Adipose tissue (tissue), 3 donors: ENCODE measurements around the gene FRAT1. TPM values are rescaled to one million over a fixed set of nuclear protein-coding genes. Genes with fewer than 3 reads are reported as not detected.
"Not testable (repeated sequence)": the region's sequence is repeated elsewhere in the genome, so short reads cannot be mapped to it uniquely, and the experiment has no call there.

Experiments
- H3K27ac ChIP-seq: one replicate; pipeline ENCODE4 v1.5.1; 2013; ENCODE audit warnings: low read depth, low read length
- WGBS, 3 donors: extraction: QIAGEN DNeasy Blood & Tissue Kit; methylation state at CpG; one replicate each; pipeline ENCODE4 v1.1.7; 2013; 5-methylcytosine and 5-hydroxymethylcytosine counted together
- polyA plus RNA-seq, 3 donors: library from polyadenylated mRNA; stranded (reverse); fragments of 200-250 nt; gene quantifications; one replicate each; pipeline ENCODE4 v1.2.3, GENCODE V29; 2013
- donor health status: healthy with polysubstance abuse.
- donor health status: Bipolar disorder and iron deficiency.
- donor health status: healthy.

FRAT1 gene
- polyA plus RNA-seq, 3 donors, result 2.5 to 2.9 (median 2.7) TPM

GRCh38 chr10:97331153-97331703, 12.2 kb downstream of the FRAT1 start:
- 66 to 73% (median 73%) methylated on average over 6 of the region's 6 CpGs for WGBS, 3 donors
- H3K27ac ChIP-seq, result no peak overlapping the region

- WGBS, 3 donors, result 11 to 17% (median 12%) methylated on average over 18 of the region's 18 CpGs
- H3K27ac ChIP-seq, result peak overlapping the region; percentile 11
These were observed 13.7 kb downstream of the FRAT1 start for GRCh38 chr10:97332591-97333350.

- peak overlapping the region; percentile 11 for H3K27ac ChIP-seq
- 1 to 3% (median 1%) methylated on average over 7 of the region's 7 CpGs for WGBS, 3 donors
These were observed 14.2 kb downstream of the FRAT1 start for GRCh38 chr10:97333351-97333600.

GRCh38 chr10:97333601-97334369, 14.7 kb downstream of the FRAT1 start:
- peak overlapping the region; percentile 11 for H3K27ac ChIP-seq
- 0 to 1% (median 1%) methylated on average over 75 to 89 of the region's 89 CpGs for WGBS, 3 donors

- peak within 1 kb of the TSS; percentile 38 for H3K27ac ChIP-seq
- 0% methylated on average over 77 to 102 of the region's 103 CpGs for WGBS, 3 donors
These were observed 15.5 kb downstream of the FRAT1 start, which contains the start of gene FRAT2 for GRCh38 chr10:97334370-97335175. Gene FRAT2 (minus strand): TSS chr10:97334729. CDS start chr10:97334572, 157 bp downstream.

- no peak overlapping the region for H3K27ac ChIP-seq
- 5 to 9% (median 6%) methylated on average over 25 of the region's 25 CpGs for WGBS, 3 donors
These were observed 16.1 kb downstream of the FRAT1 start for GRCh38 chr10:97335188-97335619.

GRCh38 chr10:97336006-97336405, 16.9 kb downstream of the FRAT1 start:
- 39 to 47% (median 42%) methylated on average over 5 of the region's 5 CpGs for WGBS, 3 donors
- no peak overlapping the region for H3K27ac ChIP-seq

GRCh38 chr10:97336446-97336845, 17.4 kb downstream of the FRAT1 start:
- 34 to 41% (median 38%) methylated on average over 5 of the region's 5 CpGs for WGBS, 3 donors
- no peak overlapping the region for H3K27ac ChIP-seq

GRCh38 chr10:97336942-97337831, 18.1 kb downstream of the FRAT1 start:
- WGBS, 3 donors, result 24 to 38% (median 34%) methylated on average over 11 of the region's 11 CpGs
- H3K27ac ChIP-seq, result no peak overlapping the region

- WGBS, 3 donors, result 47 to 56% (median 50%) methylated on average over 5 of the region's 5 CpGs
- H3K27ac ChIP-seq, result no peak overlapping the region
These were observed 19.0 kb downstream of the FRAT1 start for GRCh38 chr10:97338041-97338440.

GRCh38 chr10:97341416-97341815, 22.3 kb downstream of the FRAT1 start:
- WGBS, 3 donors, result 73 to 78% (median 77%) methylated on average over 2 of the region's 2 CpGs
- no peak overlapping the region for H3K27ac ChIP-seq

GRCh38 chr10:97343664-97344063, 24.6 kb downstream of the FRAT1 start:
- not testable (repeated sequence) for H3K27ac ChIP-seq
- 75 to 80% (median 76%) methylated on average over 6 of the region's 6 CpGs for WGBS, 3 donors

GRCh38 chr10:97347317-97347716, 28.2 kb downstream of the FRAT1 start:
- H3K27ac ChIP-seq, result no peak overlapping the region
- WGBS, 3 donors, result 94 to 97% (median 95%) methylated on average over 4 of the region's 4 CpGs

GRCh38 chr10:97349752-97350513, 30.9 kb downstream of the FRAT1 start:
- H3K27ac ChIP-seq, result no peak overlapping the region
- WGBS, 3 donors, result 62 to 90% (median 81%) methylated on average over 12 of the region's 12 CpGs

GRCh38 chr10:97353945-97354344, 34.9 kb downstream of the FRAT1 start:
- WGBS, 3 donors, result 58 to 90% (median 66%) methylated on average over 4 of the region's 4 CpGs
- H3K27ac ChIP-seq, result no peak overlapping the region

- no peak overlapping the region for H3K27ac ChIP-seq
- 36 to 59% (median 39%) methylated on average over 5 of the region's 5 CpGs for WGBS, 3 donors
These were observed 36.5 kb downstream of the FRAT1 start for GRCh38 chr10:97355571-97355975.

- 66 to 78% (median 67%) methylated on average over 6 of the region's 6 CpGs for WGBS, 3 donors
- H3K27ac ChIP-seq, result no peak overlapping the region
These were observed 37.3 kb downstream of the FRAT1 start for GRCh38 chr10:97356318-97356914.
